GM19351 (cell line): Measurements from ENCODE around the gene HAT1.
A peak's percentile ranks its signal among the peaks of the same experiment; 100 is the strongest.
"Not testable (repeated sequence)": the region's sequence is repeated elsewhere in the genome, so short reads cannot be mapped to it uniquely, and the experiment has no call there.

ENCODE experiments used
- ATAC-seq: cut with Tn5 transposase; IDR thresholded peaks from one replicate; pipeline ENCODE4 v1.9.1; 2021; ENCODE audit warnings: mild to moderate bottlenecking, moderate library complexity; ENCODE audit not compliant: unreplicated experiment

Gene HAT1

GRCh38 chr2:171968509-171968908 lies 46.2 kb downstream of the HAT1 start:
- ATAC-seq: no peak

GRCh38 chr2:171972329-171972982 lies 50.2 kb downstream of the HAT1 start:
- no peak for ATAC-seq

- no peak for ATAC-seq
Measured at GRCh38 chr2:171979103-171979502, 56.8 kb downstream of the HAT1 start.

GRCh38 chr2:171983924-171984323 lies 61.7 kb downstream of the HAT1 start:
- ATAC-seq: not testable (repeated sequence)

- ATAC-seq: no peak
Measured at GRCh38 chr2:171985076-171985475, 62.8 kb downstream of the HAT1 start.

- no peak for ATAC-seq
Measured at GRCh38 chr2:171986778-171987177, 64.5 kb downstream of the HAT1 start.

GRCh38 chr2:171991027-171991426 lies 68.8 kb downstream of the HAT1 start:
- no peak for ATAC-seq

GRCh38 chr2:171995586-171995985 lies 73.3 kb downstream of the HAT1 start:
- ATAC-seq: no peak

- ATAC-seq: no peak
Measured at GRCh38 chr2:171996021-171996420, 73.8 kb downstream of the HAT1 start.

GRCh38 chr2:171997031-171997430 lies 74.8 kb downstream of the HAT1 start:
- not testable (repeated sequence) for ATAC-seq

- no peak for ATAC-seq
Measured at GRCh38 chr2:171999161-171999560, 76.9 kb downstream of the HAT1 start.

GRCh38 chr2:171999604-172000469 lies 77.6 kb downstream of the HAT1 start, which contains the start of gene METAP1D:
TSS of gene METAP1D (plus strand) at chr2:171999953. CDS start at chr2:171999970, 17 bp downstream.
- peak; percentile 97 for ATAC-seq

- no peak for ATAC-seq
Measured at GRCh38 chr2:172000696-172001361, 78.6 kb downstream of the HAT1 start.

GRCh38 chr2:172007372-172007771 lies 85.1 kb downstream of the HAT1 start:
- no peak for ATAC-seq

GRCh38 chr2:172009823-172010222 lies 87.6 kb downstream of the HAT1 start:
- no peak for ATAC-seq

- ATAC-seq: no peak
Measured at GRCh38 chr2:172011812-172012575, 89.7 kb downstream of the HAT1 start.

GRCh38 chr2:172012677-172013391 lies 90.6 kb downstream of the HAT1 start:
- no peak for ATAC-seq

- ATAC-seq: peak; percentile 95
Measured at GRCh38 chr2:172013396-172013795, 91.1 kb downstream of the HAT1 start.

GRCh38 chr2:172021074-172021931 lies 99.0 kb downstream of the HAT1 start:
- no peak for ATAC-seq
